CD8-positive, alpha-beta memory T cell (primary cell): Measurements from ENCODE around the gene GATAD2A. TPM values are rescaled to one million over a fixed set of nuclear protein-coding genes. Genes with fewer than 3 reads are reported as not detected.
"Not testable (repeated sequence)": the region's sequence is repeated elsewhere in the genome, so short reads cannot be mapped to it uniquely, and the experiment has no call there.

Source experiments
- CTCF ChIA-PET: fragments of 350-600 bp; sonication (Branson Sonifier 250); formaldehyde crosslinking; loops from one replicate; lab custom pipeline; 2021; ENCODE audit warnings: antibody characterized with exemption; lab: Charles Lee
- POLR2A ChIA-PET: fragments of 350-600 bp; sonication (Branson Sonifier 250); formaldehyde crosslinking; loops from one replicate; lab custom pipeline; 2021; ENCODE audit warnings: antibody characterized with exemption; lab: Charles Lee
- DNase-seq, 5 donors: peaks; one replicate each; pipeline versions ENCODE4 v3.0.0 to v3.0.0-alpha.2; 2020 to 2022; ENCODE audit warnings: mixed read lengths in 1 of 5
- H3K27ac ChIP-seq: one replicate; pipeline ENCODE4 v1.7.0; 2013; ENCODE audit warnings: low read depth, mild to moderate bottlenecking, low read length, moderate library complexity
- H3K27me3 ChIP-seq: 2 replicates; pipeline ENCODE4 v1.7.0; 2013; ENCODE audit warnings: low read length, mild to moderate bottlenecking; ENCODE audit not compliant: insufficient read depth, poor library complexity, severe bottlenecking
- H3K36me3 ChIP-seq: 2 replicates; pipeline ENCODE4 v1.7.0; 2013; ENCODE audit warnings: mild to moderate bottlenecking, low read length, moderate library complexity; ENCODE audit not compliant: insufficient read depth
- H3K4me1 ChIP-seq: 2 replicates; pipeline ENCODE4 v1.7.0; 2013; ENCODE audit warnings: mild to moderate bottlenecking, low read length, moderate library complexity; ENCODE audit not compliant: insufficient read depth
- H3K4me3 ChIP-seq: 2 replicates; pipeline ENCODE4 v1.7.0; 2013; ENCODE audit warnings: mild to moderate bottlenecking, low read length
- H3K9me3 ChIP-seq: 2 replicates; pipeline ENCODE4 v1.7.0; 2013; ENCODE audit warnings: mild to moderate bottlenecking, low read length
- H3K27ac Mint-ChIP-seq, 8 donors: one replicate each; pipeline ENCODE4 v1.8.0; 2020 to 2021; ENCODE audit warnings: mixed read lengths in 8 of 8, mild to moderate bottlenecking in 6 of 8, inconsistent platforms in 3 of 8, moderate library complexity in 3 of 8
- H3K27me3 Mint-ChIP-seq, 2 donors: one replicate each; pipeline ENCODE4 v1.8.0; 2020 to 2021; ENCODE audit warnings: mixed read lengths in 2 of 2, mild to moderate bottlenecking in 1 of 2, moderate library complexity in 1 of 2
- H3K36me3 Mint-ChIP-seq, 3 donors: one replicate each; pipeline ENCODE4 v1.8.0; 2020 to 2021; ENCODE audit warnings: mixed read lengths in 3 of 3, inconsistent platforms in 1 of 3, mild to moderate bottlenecking in 1 of 3
- H3K4me1 Mint-ChIP-seq, 3 donors: one replicate each; pipeline ENCODE4 v1.8.0; 2020 to 2021; ENCODE audit warnings: mixed read lengths in 3 of 3, inconsistent platforms in 1 of 3, mild to moderate bottlenecking in 1 of 3
- H3K4me3 Mint-ChIP-seq, 7 donors: one replicate each; pipeline ENCODE4 v1.8.0; 2020 to 2021; ENCODE audit warnings: mixed read lengths in 7 of 7, mild to moderate bottlenecking in 6 of 7, moderate library complexity in 4 of 7, inconsistent platforms in 2 of 7
- H3K9me3 Mint-ChIP-seq, 5 donors: one replicate each; pipeline ENCODE4 v1.8.0; 2020 to 2022; ENCODE audit warnings: mixed read lengths in 5 of 5, mild to moderate bottlenecking in 3 of 5, moderate library complexity in 2 of 5, inconsistent platforms in 1 of 5
- polyA plus RNA-seq: library from polyadenylated mRNA; unstranded; fragments of 300-500 nt; fragmentation: Illumina TruSeq; gene quantifications from one replicate; pipeline ENCODE4 v1.2.3, GENCODE V29; 2021
- total RNA-seq, 2 experiments: library from RNA; stranded (reverse); gene quantifications; one replicate each; pipeline ENCODE4 v1.2.3, GENCODE V29; 2021

GATAD2A gene
- total and polyA plus RNA-seq, 3 experiments from 2014 or later = 46.9 to 182 (median 176) TPM

DNA sequence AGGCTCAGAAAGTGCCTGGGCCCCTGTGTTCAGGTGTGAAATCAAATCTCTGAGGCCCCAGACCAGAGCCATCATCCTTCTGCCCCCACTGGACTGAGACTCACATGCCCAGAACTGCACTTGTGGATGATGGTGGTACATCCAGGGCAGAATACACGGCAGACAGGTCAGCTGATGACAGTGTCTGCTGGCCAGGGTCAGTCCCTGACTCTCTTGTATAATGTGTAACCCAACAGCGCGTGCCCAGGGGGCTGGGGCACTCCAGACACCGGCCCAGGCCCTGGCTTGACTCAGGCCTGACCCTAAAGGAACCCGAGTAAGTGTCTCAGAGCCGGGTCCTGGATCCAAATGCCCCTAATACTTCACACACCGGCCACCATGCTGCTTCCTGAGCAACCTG lies 37.4 kb upstream of the GATAD2A start:
- no peak overlapping the region for H3K4me3 Mint-ChIP-seq
- no peak overlapping the region for H3K27ac Mint-ChIP-seq
- no peaks in the 10 kb centered on the region for H3K9me3 Mint-ChIP-seq
- Histone ChIP-seq H3K9me3 (no peaks in the 10 kb centered on the region), H3K4me3 (no peak overlapping the region), H3K4me1 (peaks cover 35% of the 10 kb centered on the region), H3K36me3 (no peaks in the 10 kb centered on the region), H3K27ac (no peak overlapping the region), H3K27me3 (no peaks in the 10 kb centered on the region)
- no peak for DNase-seq
- peaks cover 18 to 23% (median 22%) of the 10 kb centered on the region in 3 donors for H3K4me1 Mint-ChIP-seq
- POLR2A ChIA-PET = no interaction called here
- CTCF ChIA-PET = interaction anchor here (1.3 to 8.1 kb wide), 6 partner anchors 9 to 123 kb away, joined by 3 to 166 read pairs (median 12); partner anchors contain the start of gene GATAD2A
- no peaks in the 10 kb centered on the region for H3K27me3 Mint-ChIP-seq
- H3K36me3 Mint-ChIP-seq = no peaks in the 10 kb centered on the region

DNA sequence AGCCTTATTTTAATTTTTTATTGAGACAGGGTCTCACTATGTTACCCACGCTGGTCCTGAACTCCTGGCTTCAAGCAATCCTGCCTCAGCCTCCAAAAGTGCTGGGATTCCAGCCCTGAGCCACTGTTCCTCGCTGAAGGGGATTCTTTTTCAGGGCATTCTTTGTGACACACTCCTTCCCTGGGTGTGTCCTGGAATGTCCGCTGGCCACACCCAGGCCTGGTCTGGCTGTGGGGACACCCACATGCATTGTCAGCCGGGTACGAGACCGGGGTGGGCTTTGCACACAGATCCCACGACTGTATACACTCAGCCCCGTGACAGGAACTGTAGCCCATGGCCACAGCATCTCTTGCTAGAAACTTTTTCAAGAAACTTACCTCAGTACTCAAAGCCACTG lies 34.4 kb upstream of the GATAD2A start:
- H3K9me3 ChIP-seq = no peaks in the 10 kb centered on the region
- no peak overlapping the region for H3K27ac Mint-ChIP-seq
- peaks cover 22% of the 10 kb centered on the region for H3K4me1 ChIP-seq
- ChIA-PET CTCF (no interaction called here), POLR2A (no interaction called here)
- no peaks in the 10 kb centered on the region for H3K9me3 Mint-ChIP-seq
- H3K36me3 ChIP-seq = no peaks in the 10 kb centered on the region
- no peaks in the 10 kb centered on the region for H3K27me3 ChIP-seq
- H3K27me3 Mint-ChIP-seq = no peaks in the 10 kb centered on the region
- no peak overlapping the region for H3K4me3 Mint-ChIP-seq
- no peaks in the 10 kb centered on the region for H3K36me3 Mint-ChIP-seq
- no peak overlapping the region for H3K4me3 ChIP-seq
- no peak for DNase-seq
- H3K27ac ChIP-seq = no peak overlapping the region
- peaks cover 14 to 17% (median 15%) of the 10 kb centered on the region in 3 donors for H3K4me1 Mint-ChIP-seq

DNA sequence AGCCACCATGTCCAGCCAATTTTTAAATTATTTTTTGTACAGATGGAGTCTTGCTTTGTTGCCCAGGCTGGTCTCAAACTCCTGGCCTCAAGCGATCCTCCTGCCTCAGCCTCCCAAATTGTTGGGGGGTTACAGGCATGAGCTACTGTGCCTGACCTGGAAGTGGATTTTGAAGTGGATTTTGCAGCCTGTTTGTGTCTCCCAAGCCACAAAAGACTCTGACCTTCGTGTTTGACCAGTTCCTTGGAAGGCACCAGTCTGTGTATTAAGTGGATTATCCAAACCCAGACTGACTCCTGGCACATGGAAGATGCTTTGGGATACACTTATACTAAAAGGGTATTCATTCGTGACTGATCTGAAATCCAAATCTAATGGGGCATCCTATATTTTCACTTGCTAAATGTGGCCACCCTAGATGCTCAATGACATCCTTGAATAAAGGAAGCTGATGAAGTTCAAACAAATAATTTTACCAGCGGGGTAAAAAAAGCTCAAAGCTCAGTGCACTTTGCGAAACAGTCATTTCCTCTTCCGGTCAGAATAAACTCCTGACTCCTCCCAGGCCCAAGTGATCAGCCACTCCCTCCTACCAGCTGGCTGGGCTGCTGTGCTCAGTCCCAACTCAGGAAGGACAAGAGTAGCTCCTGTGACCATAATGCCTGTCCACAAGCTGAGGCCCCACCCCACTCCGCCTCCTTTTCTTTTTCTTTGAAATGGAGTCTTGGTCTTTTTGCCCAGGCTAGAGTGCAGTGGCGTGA lies 32.6 kb upstream of the GATAD2A start:
- Mint-ChIP-seq H3K9me3 (no peaks in the 10 kb centered on the region), H3K27me3 (no peaks in the 10 kb centered on the region), H3K4me3 (peak overlapping the region in 6 of 7 donors; percentile 12 to 68 (median 53)), H3K4me1 (peaks cover 9% of the 10 kb centered on the region in 3 donors), H3K27ac (peak overlapping the region; percentile 61 to 95 (median 86)), H3K36me3 (no peaks in the 10 kb centered on the region)
- no peaks in the 10 kb centered on the region for H3K9me3 ChIP-seq
- H3K36me3 ChIP-seq = no peaks in the 10 kb centered on the region
- ChIA-PET POLR2A (interaction anchor here (0.5 to 1.5 kb wide), 13 partner anchors 8 to 664 kb away, joined by 3 to 15 read pairs (median 5); partner anchors contain the start of genes GATAD2A, NDUFA13 and TSSK6), CTCF (interaction anchor here (0.9 to 2.0 kb wide), 5 partner anchors 8 to 117 kb away, joined by 3 to 23 read pairs (median 3); no protein-coding TSS in a partner anchor)
- peak overlapping the region; percentile 64 for H3K27ac ChIP-seq
- peak in 3 of 5 donors; percentile 27 to 64 (median 32) for DNase-seq
- peaks cover 13% of the 10 kb centered on the region for H3K4me1 ChIP-seq
- H3K27me3 ChIP-seq = no peaks in the 10 kb centered on the region
- peak overlapping the region; percentile 40 for H3K4me3 ChIP-seq

DNA sequence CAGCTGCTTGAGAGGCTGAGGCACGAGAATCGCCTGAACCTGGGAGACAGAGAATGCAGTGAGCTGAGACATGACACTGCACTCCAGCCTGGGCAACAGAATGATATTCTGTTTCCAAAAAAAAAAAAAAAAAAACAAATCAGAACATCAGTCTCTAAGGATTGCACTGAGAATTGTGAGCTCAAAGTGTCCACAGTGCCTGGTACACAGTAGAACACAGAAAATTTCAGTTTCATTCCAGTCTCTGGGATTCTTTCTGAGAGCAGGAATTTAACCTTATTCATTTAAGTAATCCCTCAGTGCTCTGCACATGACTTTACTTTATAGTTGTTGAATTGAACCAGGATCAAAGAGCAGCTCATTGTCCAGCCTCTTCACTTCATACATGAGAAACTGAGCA lies 25.9 kb upstream of the GATAD2A start:
- Mint-ChIP-seq H3K4me3 (peak overlapping the region in 1 of 7 donors; percentile 32), H3K4me1 (peaks cover 0 to 4% (median 0%) of the 10 kb centered on the region in 3 donors), H3K27ac (no peak overlapping the region), H3K36me3 (no peaks in the 10 kb centered on the region), H3K27me3 (no peaks in the 10 kb centered on the region), H3K9me3 (no peaks in the 10 kb centered on the region)
- DNase-seq = peak in 1 of 5 donors; percentile 6
- Histone ChIP-seq H3K27ac (no peak overlapping the region), H3K9me3 (no peaks in the 10 kb centered on the region), H3K36me3 (no peaks in the 10 kb centered on the region), H3K4me3 (no peak overlapping the region), H3K27me3 (no peaks in the 10 kb centered on the region), H3K4me1 (peaks cover 3% of the 10 kb centered on the region)
- CTCF ChIA-PET = interaction anchor here (0.7 to 2.0 kb wide), 2 partner anchors 13 to 101 kb away, joined by 3 to 4 read pairs; no protein-coding TSS in a partner anchor
- POLR2A ChIA-PET = interaction anchor here (0.5 kb wide), 1 partner anchor 14 kb away, joined by 3 read pairs; no protein-coding TSS in a partner anchor

DNA sequence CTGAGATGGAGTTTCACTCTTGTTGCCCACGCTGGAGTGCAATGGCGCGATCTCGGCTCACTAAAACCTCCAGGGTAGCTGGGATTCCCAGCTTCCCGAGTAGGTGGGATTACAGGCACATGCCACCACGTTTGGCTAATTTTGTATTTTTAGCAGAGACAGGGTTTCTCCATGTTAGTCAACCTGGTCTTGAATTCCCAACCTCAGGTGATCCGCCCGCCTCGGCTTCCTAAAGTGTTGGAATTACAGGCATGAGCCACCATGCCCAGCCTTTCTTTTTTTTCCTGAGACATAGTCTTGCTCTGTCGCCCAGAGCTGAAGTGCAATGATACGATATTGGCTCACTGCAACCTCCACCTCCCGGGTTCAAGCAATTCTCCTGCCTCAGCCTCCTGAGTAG lies 25.2 kb upstream of the GATAD2A start:
- POLR2A ChIA-PET, H3K36me3 ChIP-seq, H3K4me1 ChIP-seq, H3K4me3 ChIP-seq, H3K36me3 Mint-ChIP-seq, H3K27me3 ChIP-seq, H3K4me3 Mint-ChIP-seq, H3K27ac ChIP-seq, H3K27ac Mint-ChIP-seq, H3K9me3 ChIP-seq, H3K27me3 Mint-ChIP-seq, H3K9me3 Mint-ChIP-seq, H3K4me1 Mint-ChIP-seq: not testable (repeated sequence)
- peak in 1 of 5 donors; percentile 1 for DNase-seq
- CTCF ChIA-PET = interaction anchor here (1.1 to 2.0 kb wide), 3 partner anchors 13 to 25 kb away, joined by 4 read pairs; partner anchors contain the start of gene GATAD2A

DNA sequence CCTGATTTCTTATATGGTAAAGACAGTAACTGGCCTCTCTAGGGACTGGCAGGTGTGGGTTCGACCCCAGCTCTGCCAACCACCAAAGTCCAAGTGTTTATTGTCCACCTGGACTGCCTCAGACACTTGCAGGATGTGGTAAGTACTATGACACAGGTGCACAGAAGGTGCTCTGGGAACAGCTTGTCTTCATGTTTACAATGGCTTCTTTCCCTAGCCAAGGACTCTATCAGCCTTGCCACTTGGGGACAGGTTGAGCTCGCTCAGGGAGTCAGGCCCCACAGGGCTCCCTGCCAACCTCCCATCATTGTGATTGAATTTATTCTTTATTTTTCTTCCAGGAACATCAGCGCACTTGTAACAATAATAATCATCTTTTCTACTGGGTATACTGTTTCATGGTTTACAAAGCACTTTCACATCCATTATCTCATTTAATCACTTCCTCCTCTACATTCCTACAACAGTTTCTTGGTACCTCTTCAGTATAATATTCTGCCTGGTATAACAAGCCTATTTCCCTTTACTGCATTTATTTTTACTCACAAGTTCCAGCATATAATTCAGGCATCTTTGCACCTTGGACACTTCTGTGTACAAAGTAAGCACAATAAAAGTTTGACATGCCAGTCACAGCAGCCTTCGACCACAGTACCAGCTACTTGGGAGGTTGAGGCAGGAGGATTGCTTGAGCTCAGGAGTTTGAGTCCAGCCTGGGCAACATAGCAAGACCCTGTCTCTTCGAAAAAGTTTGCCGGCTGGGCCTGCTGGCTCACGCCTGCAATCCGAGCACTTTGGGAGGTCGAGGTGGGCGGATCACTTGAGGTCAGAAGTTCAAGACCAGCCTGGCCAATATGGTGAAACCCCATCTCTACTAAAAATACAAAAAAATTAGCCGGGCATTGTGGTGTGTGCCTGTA lies 24.2 kb upstream of the GATAD2A start:
- Histone ChIP-seq H3K9me3 (no peaks in the 10 kb centered on the region), H3K27me3 (no peaks in the 10 kb centered on the region), H3K4me3 (no peak overlapping the region), H3K27ac (no peak overlapping the region), H3K4me1 (peaks cover 8% of the 10 kb centered on the region), H3K36me3 (no peaks in the 10 kb centered on the region)
- Mint-ChIP-seq H3K27me3 (no peaks in the 10 kb centered on the region), H3K4me3 (no peak overlapping the region), H3K36me3 (peaks cover 0 to 5% (median 0%) of the 10 kb centered on the region in 3 donors), H3K9me3 (no peaks in the 10 kb centered on the region), H3K4me1 (peaks cover 0 to 4% (median 0%) of the 10 kb centered on the region in 3 donors), H3K27ac (peak overlapping the region in 1 of 8 donors; percentile 11)
- CTCF ChIA-PET = interaction anchor here (1.1 to 1.6 kb wide), 2 partner anchors 14 to 24 kb away, joined by 4 read pairs; partner anchors contain the start of gene GATAD2A
- POLR2A ChIA-PET = interaction anchor here (1.2 to 1.7 kb wide), 2 partner anchors 8 to 24 kb away, joined by 4 read pairs; partner anchors contain the start of gene GATAD2A
- DNase-seq = peak in 1 of 5 donors; percentile 36

DNA sequence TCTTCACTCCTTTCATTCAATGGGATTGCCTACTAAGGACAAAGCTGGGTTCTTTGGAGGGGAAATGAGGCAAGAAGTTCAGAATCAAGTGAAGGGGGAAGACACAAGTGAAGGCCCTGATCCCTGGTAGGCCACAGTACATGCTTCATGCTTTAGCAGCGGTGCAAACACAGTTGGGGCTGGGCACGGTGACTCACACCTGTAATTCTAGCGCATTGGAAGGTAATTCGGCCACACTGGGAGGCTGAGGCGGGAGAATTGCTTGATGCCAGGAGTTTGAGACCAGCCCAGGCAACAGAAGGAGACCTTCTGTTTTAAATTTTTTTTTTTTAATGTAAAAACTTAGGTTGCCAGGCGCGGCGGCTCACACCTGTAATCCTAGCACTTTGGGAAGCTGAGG lies 23.4 kb upstream of the GATAD2A start:
- H3K9me3 Mint-ChIP-seq = no peaks in the 10 kb centered on the region

More for the DNA sequence above, 23.4 kb upstream of the GATAD2A start:
- CTCF ChIA-PET = no interaction called here
- DNase-seq = peak in 1 of 5 donors; percentile 32
- Mint-ChIP-seq H3K27ac (no peak overlapping the region), H3K4me3 (peak overlapping the region in 3 of 7 donors; percentile 10 to 40 (median 34)), H3K27me3 (no peaks in the 10 kb centered on the region), H3K4me1 (peaks cover 7 to 9% (median 8%) of the 10 kb centered on the region in 3 donors), H3K36me3 (peaks cover 0 to 7% (median 0%) of the 10 kb centered on the region in 3 donors)
- H3K27me3 ChIP-seq = no peaks in the 10 kb centered on the region
- H3K4me1 ChIP-seq = peaks cover 16% of the 10 kb centered on the region
- no peak overlapping the region for H3K4me3 ChIP-seq
- POLR2A ChIA-PET = interaction anchor here (1.2 to 1.7 kb wide), 2 partner anchors 9 to 23 kb away, joined by 4 read pairs; partner anchors contain the start of gene GATAD2A
- no peak overlapping the region for H3K27ac ChIP-seq
- H3K36me3 ChIP-seq = no peaks in the 10 kb centered on the region
- no peaks in the 10 kb centered on the region for H3K9me3 ChIP-seq
